Measurements from ENCODE around the gene NEURL1.

DNA sequence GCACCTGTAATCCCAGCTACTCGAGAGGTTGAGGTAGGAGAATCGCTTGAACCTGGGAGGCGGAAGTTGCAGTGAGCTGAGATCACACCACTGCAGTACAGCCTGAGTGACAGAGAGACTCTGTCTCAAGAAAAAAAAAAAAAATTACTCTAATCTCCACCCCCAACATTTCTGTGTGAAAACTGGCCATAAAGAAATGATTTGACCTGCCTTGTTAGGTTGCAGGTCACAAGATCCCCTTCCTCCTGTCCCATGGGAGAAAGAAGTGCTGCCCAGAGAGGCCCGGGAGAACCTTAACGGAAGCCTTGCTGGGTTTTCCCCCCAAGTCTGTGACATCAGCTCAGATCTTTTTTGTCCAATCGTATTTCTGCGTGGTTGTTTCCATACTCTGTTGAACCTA lies 26.1 kb upstream of the NEURL1 start:
- TF ChIP-seq, protein P1, sequence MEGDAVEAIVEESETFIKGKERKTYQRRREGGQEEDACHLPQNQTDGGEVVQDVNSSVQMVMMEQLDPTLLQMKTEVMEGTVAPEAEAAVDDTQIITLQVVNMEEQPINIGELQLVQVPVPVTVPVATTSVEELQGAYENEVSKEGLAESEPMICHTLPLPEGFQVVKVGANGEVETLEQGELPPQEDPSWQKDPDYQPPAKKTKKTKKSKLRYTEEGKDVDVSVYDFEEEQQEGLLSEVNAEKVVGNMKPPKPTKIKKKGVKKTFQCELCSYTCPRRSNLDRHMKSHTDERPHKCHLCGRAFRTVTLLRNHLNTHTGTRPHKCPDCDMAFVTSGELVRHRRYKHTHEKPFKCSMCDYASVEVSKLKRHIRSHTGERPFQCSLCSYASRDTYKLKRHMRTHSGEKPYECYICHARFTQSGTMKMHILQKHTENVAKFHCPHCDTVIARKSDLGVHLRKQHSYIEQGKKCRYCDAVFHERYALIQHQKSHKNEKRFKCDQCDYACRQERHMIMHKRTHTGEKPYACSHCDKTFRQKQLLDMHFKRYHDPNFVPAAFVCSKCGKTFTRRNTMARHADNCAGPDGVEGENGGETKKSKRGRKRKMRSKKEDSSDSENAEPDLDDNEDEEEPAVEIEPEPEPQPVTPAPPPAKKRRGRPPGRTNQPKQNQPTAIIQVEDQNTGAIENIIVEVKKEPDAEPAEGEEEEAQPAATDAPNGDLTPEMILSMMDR (IDR thresholded peaks at IDR 0.05) = no peak
- no peak for TF ChIP-seq POLR2A (IDR thresholded peaks at IDR 0.05)

Data from vagina (tissue), 2 donors.